H1 (cell line): ENCODE results near the gene LCNL1.
A peak's percentile ranks its signal among the peaks of the same experiment; 100 is the strongest.

Source experiments
- CEBPB ChIP-seq: IDR thresholded peaks from 2 replicates; pipeline ENCODE4 v1.6.1; 2012; ENCODE audit warnings: low read depth, low read length
- CTBP2 ChIP-seq: IDR thresholded peaks from 2 replicates; pipeline ENCODE4 v1.7.0; 2011; ENCODE audit warnings: borderline replicate concordance, mild to moderate bottlenecking, moderate library complexity, mixed read lengths, low read length; ENCODE audit not compliant: insufficient read depth, insufficient read length
- EZH2 ChIP-seq: fragments of 200-600 bp; sonication (generic); IDR thresholded peaks from 2 replicates; pipeline ENCODE4 v1.7.1; 2012; ENCODE audit warnings: low read depth, mild to moderate bottlenecking, moderate library complexity, low read length, inconsistent platforms; ENCODE audit not compliant: severe bottlenecking
- GABPA ChIP-seq: IDR thresholded peaks from 2 replicates; pipeline ENCODE4 v1.6.1; 2011; ENCODE audit warnings: mild to moderate bottlenecking, low read length, moderate library complexity, borderline replicate concordance; ENCODE audit not compliant: insufficient read depth
- KDM1A ChIP-seq: fragments of 200-600, 300-600 bp; sonication (generic); IDR thresholded peaks from 2 replicates; pipeline ENCODE4 v1.7.1; 2016; ENCODE audit warnings: mild to moderate bottlenecking, low read length, borderline replicate concordance
- MAFK ChIP-seq: IDR thresholded peaks from 2 replicates; pipeline ENCODE4 v1.6.1; 2012; ENCODE audit warnings: low read depth, mild to moderate bottlenecking, improper control_type of control experiment, low read length
- POLR2AphosphoS5 ChIP-seq: IDR thresholded peaks from 2 replicates; pipeline ENCODE4 v1.6.1; 2011; ENCODE audit warnings: low read depth, low read length
- RXRA ChIP-seq: IDR thresholded peaks from 2 replicates; pipeline ENCODE4 v1.6.1; 2011; ENCODE audit warnings: low read depth, mild to moderate bottlenecking, low read length, moderate library complexity; ENCODE audit not compliant: insufficient read depth
- TEAD4 ChIP-seq: IDR thresholded peaks from 2 replicates; pipeline ENCODE4 v1.6.1; 2012; ENCODE audit warnings: low read depth, low read length, inconsistent platforms, mixed read lengths
- TF ChIP-seq, protein P1 (sequence below), 3 experiments: IDR thresholded peaks; 1 replicate in 2 of 3; 2 replicates in 1 of 3; pipeline versions ENCODE4 v1.5.1 to v1.6.1; 2011; ENCODE audit warnings: low read length in 3 of 3, mild to moderate bottlenecking in 3 of 3, inconsistent platforms in 2 of 3, low read depth in 1 of 3, moderate library complexity in 1 of 3; ENCODE audit not compliant: insufficient read depth in 1 of 3; ENCODE audit errors: control extremely low read depth in 1 of 3
- TF ChIP-seq, protein P2 (sequence below): IDR thresholded peaks from 2 replicates; pipeline ENCODE4 v1.6.1; 2011; ENCODE audit warnings: low read length, improper control_type of control experiment

DNA sequence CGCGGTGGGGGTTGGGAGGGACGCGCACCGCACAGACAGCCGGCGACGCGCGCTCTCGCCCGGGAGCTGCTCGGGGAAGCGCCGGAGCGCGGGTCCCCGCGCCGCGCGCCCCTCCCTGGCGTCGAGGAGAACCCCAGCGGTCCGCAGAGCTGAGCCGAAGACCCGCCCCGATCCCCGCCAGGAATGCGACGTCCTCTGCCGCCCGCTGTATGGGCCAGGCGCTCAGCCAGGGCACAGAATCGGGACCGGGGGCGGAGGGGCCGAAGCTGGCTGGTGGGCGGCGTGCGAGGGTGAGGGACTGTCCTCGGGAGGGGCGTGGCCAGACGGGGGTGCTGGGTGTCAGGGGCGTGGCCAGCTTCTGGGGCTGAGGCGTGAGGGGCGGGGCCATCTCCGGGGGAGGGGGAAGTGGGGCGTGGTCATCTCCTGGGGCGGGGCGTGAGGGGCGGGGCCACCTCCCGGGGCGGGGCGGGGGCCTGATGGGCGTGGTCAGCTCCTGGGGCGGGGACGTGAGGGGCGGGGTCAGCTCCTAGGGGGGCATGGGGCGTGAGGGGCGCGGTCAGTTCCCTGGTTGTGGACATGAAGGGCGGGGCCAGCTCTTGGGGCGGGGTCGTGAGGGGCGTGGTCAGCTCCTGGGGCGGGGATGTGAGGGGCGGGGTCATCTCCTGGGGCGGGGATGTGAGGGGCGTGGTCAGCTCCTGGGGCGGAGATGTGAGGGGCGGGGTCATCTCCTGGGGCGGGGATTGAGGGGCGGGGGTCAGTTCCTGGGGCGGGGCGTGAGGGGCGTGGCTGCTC, 4.5 kb upstream of the LCNL1 start:
- TF ChIP-seq RXRA (no peak), EZH2 (no peak), POLR2AphosphoS5 (no peak), GABPA (no peak), TEAD4 (peak; percentile 77), KDM1A (no peak), MAFK (no peak), CEBPB (no peak), CTBP2 (no peak)
- TF ChIP-seq, protein P1, sequence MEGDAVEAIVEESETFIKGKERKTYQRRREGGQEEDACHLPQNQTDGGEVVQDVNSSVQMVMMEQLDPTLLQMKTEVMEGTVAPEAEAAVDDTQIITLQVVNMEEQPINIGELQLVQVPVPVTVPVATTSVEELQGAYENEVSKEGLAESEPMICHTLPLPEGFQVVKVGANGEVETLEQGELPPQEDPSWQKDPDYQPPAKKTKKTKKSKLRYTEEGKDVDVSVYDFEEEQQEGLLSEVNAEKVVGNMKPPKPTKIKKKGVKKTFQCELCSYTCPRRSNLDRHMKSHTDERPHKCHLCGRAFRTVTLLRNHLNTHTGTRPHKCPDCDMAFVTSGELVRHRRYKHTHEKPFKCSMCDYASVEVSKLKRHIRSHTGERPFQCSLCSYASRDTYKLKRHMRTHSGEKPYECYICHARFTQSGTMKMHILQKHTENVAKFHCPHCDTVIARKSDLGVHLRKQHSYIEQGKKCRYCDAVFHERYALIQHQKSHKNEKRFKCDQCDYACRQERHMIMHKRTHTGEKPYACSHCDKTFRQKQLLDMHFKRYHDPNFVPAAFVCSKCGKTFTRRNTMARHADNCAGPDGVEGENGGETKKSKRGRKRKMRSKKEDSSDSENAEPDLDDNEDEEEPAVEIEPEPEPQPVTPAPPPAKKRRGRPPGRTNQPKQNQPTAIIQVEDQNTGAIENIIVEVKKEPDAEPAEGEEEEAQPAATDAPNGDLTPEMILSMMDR (IDR thresholded peaks at IDR 0.05; ENCODE audit: control extremely low read depth in 1 of 3, insufficient read depth in 1 of 3, low read depth in 1 of 3, low read length in 3 of 3) = no peak
- TF ChIP-seq, protein P2, sequence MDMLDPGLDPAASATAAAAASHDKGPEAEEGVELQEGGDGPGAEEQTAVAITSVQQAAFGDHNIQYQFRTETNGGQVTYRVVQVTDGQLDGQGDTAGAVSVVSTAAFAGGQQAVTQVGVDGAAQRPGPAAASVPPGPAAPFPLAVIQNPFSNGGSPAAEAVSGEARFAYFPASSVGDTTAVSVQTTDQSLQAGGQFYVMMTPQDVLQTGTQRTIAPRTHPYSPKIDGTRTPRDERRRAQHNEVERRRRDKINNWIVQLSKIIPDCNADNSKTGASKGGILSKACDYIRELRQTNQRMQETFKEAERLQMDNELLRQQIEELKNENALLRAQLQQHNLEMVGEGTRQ = no peak
